Breast epithelium (tissue), 4 donors: ENCODE measurements around the gene SPRN. TPM values are rescaled to one million over a fixed set of nuclear protein-coding genes. Genes with fewer than 3 reads are reported as not detected.

Source experiments
- DNase-seq, 2 donors: peaks; one replicate each; pipeline ENCODE4 v3.0.0-alpha.2; 2019; ENCODE audit warnings: low spot score in 2 of 2
- H3K27ac ChIP-seq, 2 donors: fragments of 200-600 bp; sonication (generic) in 1 of 2; one replicate each; pipeline ENCODE4 v1.5.1; 2016 to 2019; ENCODE audit warnings: mild to moderate bottlenecking in 1 of 2
- H3K27me3 ChIP-seq, 2 donors: fragments of 200-600 bp; sonication (generic) in 1 of 2; one replicate each; pipeline versions ENCODE4 v1.5.1 to v1.6.0; 2017 to 2019; ENCODE audit warnings: control low read depth in 1 of 2, mild to moderate bottlenecking in 1 of 2
- H3K36me3 ChIP-seq: fragments of 200-600 bp; one replicate; pipeline ENCODE4 v1.5.1; 2019
- H3K4me1 ChIP-seq, 2 donors: fragments of 200-600 bp; sonication (generic); one replicate each; pipeline ENCODE4 v1.5.1; 2016 to 2019; ENCODE audit warnings: control low read depth in 1 of 2
- H3K4me3 ChIP-seq, 3 donors: fragments of 200-600 bp; sonication (generic); 1 replicate in 2 of 3; 2 replicates in 1 of 3; pipeline ENCODE4 v1.5.1; 2016 to 2019; ENCODE audit warnings: mild to moderate bottlenecking in 3 of 3, moderate library complexity in 2 of 3
- H3K9me3 ChIP-seq, 2 donors: fragments of 200-600 bp; sonication (generic) in 1 of 2; one replicate each; pipeline ENCODE4 v1.5.1; 2016 to 2019; ENCODE audit warnings: control low read depth in 1 of 2
- CTCF ChIP-seq, 3 donors: fragments of 450-650 bp; IDR thresholded peaks; one replicate each; pipeline ENCODE4 v1.5.1; 2016 to 2017; ENCODE audit warnings: antibody characterized with exemption in 3 of 3, mild to moderate bottlenecking in 3 of 3, moderate library complexity in 3 of 3
- POLR2A ChIP-seq: fragments of 450-650 bp; IDR thresholded peaks from one replicate; pipeline ENCODE4 v1.6.1; 2016; ENCODE audit warnings: antibody characterized with exemption, mild to moderate bottlenecking, moderate library complexity
- POLR2AphosphoS5 ChIP-seq, 3 donors: sonication (generic); formaldehyde crosslinking; IDR thresholded peaks; one replicate each; pipeline ENCODE4 v1.6.1; 2017; ENCODE audit warnings: antibody characterized with exemption in 3 of 3
- intact Hi-C: fragments of 100-400 bp; cut with DNase I; formaldehyde crosslinking; loops from one replicate; pipeline ENCODE4 v1.15.1; 2023; ENCODE audit warnings: low total_unique reads
- total RNA-seq, 3 donors: library from RNA; depleted of rRNA; stranded (reverse); fragments of >200 nt; gene quantifications; one replicate each; pipeline ENCODE4 v1.1.0, GENCODE V29; 2016

Gene SPRN
- total RNA-seq, 3 donors from 2014 or later: 0.33 TPM; not detected in 2

- TF ChIP-seq POLR2AphosphoS5 (IDR thresholded peaks at IDR 0.05): no peak
- Histone ChIP-seq H3K27ac (no peak overlapping the region), H3K27me3 (no peaks in the 10 kb centered on the region), H3K9me3 (no peaks in the 10 kb centered on the region), H3K4me1 (peaks cover 3 to 8% of the 10 kb centered on the region in 2 donors), H3K36me3 (no peaks in the 10 kb centered on the region), H3K4me3 (no peak overlapping the region)
- intact Hi-C loops: no loop called here
- no peak for DNase-seq
Observed at GRCh38 chr10:133396035-133396624, 28.3 kb downstream of the SPRN start.

- Histone ChIP-seq H3K27me3 (no peaks in the 10 kb centered on the region), H3K36me3 (no peaks in the 10 kb centered on the region), H3K27ac (peak overlapping the region in 1 of 2 donors; percentile 91), H3K4me1 (peaks cover 3 to 8% of the 10 kb centered on the region in 2 donors), H3K9me3 (no peaks in the 10 kb centered on the region), H3K4me3 (peak overlapping the region; percentile 74 to 96 (median 91))
- no peak for DNase-seq
- intact Hi-C loops: no loop called here
- TF ChIP-seq POLR2A (no peak), POLR2AphosphoS5 (IDR thresholded peaks at IDR 0.05) (no peak), CTCF (IDR thresholded peaks at IDR 0.05) (no peak)
Observed at GRCh38 chr10:133394801-133395221, 29.6 kb downstream of the SPRN start.

- Histone ChIP-seq H3K36me3 (no peaks in the 10 kb centered on the region), H3K27ac (peak within 1 kb of the TSS; percentile 58 to 91), H3K4me3 (peak within 1 kb of the TSS; percentile 74 to 96 (median 91)), H3K27me3 (no peaks in the 10 kb centered on the region), H3K9me3 (no peaks in the 10 kb centered on the region), H3K4me1 (peaks cover 3 to 8% of the 10 kb centered on the region in 2 donors)
- intact Hi-C loops: no loop called here
- peak; percentile 71 to 86 for DNase-seq
- TF ChIP-seq POLR2A (peak; percentile 57), CTCF (IDR thresholded peaks at IDR 0.05) (no peak), POLR2AphosphoS5 (IDR thresholded peaks at IDR 0.05) (peak; percentile 68 to 87 (median 85))
Observed at GRCh38 chr10:133394064-133394663, 30.3 kb downstream of the SPRN start, which contains the start of gene MTG1. TSS of gene MTG1 (plus strand) at chr10:133394157. CDS start at chr10:133394221, 64 bp downstream.

- H3K27ac ChIP-seq: peak overlapping the region; percentile 58 to 91
- peak overlapping the region; percentile 74 to 96 (median 91) for H3K4me3 ChIP-seq
- H3K36me3 ChIP-seq: no peaks in the 10 kb centered on the region
- DNase-seq: no peak
- no peak for TF ChIP-seq CTCF (IDR thresholded peaks at IDR 0.05)
- TF ChIP-seq POLR2A: no peak
- no peak for TF ChIP-seq POLR2AphosphoS5 (IDR thresholded peaks at IDR 0.05)
- no peaks in the 10 kb centered on the region for H3K27me3 ChIP-seq
- intact Hi-C loops: no loop called here
- no peaks in the 10 kb centered on the region for H3K9me3 ChIP-seq
- peaks cover 3 to 8% of the 10 kb centered on the region in 2 donors for H3K4me1 ChIP-seq
Observed at GRCh38 chr10:133393401-133394063, 30.9 kb downstream of the SPRN start.

GRCh38 chr10:133391761-133392518 is 32.5 kb downstream of the SPRN start:
- Histone ChIP-seq H3K36me3 (no peaks in the 10 kb centered on the region), H3K9me3 (no peaks in the 10 kb centered on the region), H3K4me3 (no peak overlapping the region), H3K27me3 (no peaks in the 10 kb centered on the region), H3K4me1 (peaks cover 3 to 8% of the 10 kb centered on the region in 2 donors), H3K27ac (no peak overlapping the region)
- no peak for DNase-seq
- intact Hi-C loops: no loop called here
- TF ChIP-seq POLR2A (no peak), POLR2AphosphoS5 (IDR thresholded peaks at IDR 0.05) (no peak), CTCF (IDR thresholded peaks at IDR 0.05) (no peak)
